Stimulated activated CD8-positive, alpha-beta memory T cell treated with anti-CD3 and anti-CD28 coated beads, Interleukin-4, amount 100 ng/mL, for 24 hours (primary cell): ENCODE measurements around the gene LIN52.

Experiments
- DNase-seq: peaks from one replicate; pipeline ENCODE4 v3.0.0-alpha.2; 2020; ENCODE audit warnings: low read depth

LIN52 gene

GRCh38 chr14:74194506-74195274, 109.9 kb downstream of the LIN52 start:
- DNase-seq = no peak

DNA sequence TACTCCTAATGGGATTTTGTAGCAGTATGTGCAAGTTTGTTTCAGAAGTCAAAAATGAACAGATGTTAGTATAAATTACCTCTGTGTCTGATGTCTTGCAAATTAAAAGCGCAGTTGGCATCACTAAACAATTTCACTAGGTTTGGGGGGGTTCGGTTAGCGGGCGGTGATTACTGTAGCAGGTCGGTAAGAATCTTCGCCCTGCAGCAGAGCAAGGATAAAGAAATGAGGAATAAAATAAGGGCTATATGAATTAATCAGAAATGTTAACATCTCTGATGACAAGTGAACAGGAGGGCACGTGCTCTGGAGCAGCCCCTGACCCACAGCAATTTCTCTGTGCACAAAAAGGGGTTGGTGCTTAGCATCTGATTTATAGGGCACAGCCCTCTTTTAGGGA, 110.9 kb downstream of the LIN52 start:
- DNase-seq = no peak

DNA sequence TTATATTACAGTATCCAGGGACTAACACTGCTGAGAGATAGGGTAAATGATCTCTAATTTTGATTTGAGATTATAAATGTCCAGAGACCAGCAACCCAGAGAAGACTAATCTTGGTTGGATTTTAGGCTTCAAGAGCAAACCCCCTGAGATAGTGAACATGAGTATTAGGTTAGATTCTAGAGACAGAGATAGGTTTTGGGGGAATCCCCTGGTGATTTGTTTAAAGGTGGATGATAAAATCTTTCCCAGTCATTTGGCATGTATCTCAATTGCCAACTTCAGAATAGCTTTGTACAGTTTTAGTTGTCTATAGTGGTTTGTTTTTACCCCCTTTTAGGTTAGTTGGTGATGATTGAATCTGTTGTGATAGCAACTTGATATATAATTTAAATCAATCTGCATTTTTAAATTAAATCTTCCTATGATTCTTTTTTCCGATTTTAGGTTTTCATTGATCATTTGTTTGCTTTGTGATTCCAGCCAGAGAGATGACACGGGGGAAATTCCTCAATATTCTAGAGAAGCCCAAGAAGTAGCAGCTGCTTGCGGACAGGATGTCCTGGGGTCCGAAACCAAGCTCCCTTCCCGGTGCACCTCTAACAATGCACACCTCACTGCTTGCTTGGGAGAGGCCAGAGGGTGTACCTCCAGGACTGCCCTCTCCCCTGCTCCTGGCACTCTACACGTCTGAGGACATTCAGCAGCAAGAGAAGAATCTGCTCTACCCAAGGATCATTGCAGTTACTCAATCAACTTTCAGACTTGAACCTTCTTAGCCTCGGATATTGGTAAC, 113.9 kb downstream of the LIN52 start:
- no peak for DNase-seq

GRCh38 chr14:74202113-74202512, 117.4 kb downstream of the LIN52 start:
- DNase-seq = no peak

DNA sequence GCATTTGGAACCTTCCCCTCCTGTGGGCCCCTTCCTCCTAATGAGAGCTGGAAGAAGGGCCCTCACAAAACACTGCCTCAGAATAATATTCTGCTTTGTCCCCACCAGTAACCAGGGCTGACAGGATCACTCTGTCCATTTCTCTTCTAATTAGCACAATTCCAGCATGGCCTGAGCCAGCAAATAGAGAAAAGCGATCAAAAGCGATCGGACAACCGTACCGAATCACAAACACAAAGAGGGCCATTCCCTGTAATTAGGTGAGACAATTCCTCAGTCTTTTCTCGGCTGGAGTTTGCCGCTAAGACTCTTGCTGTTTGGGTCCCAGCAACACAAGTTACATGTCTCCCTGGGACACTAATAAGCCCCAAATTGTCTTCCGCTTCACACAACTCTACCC, 118.9 kb downstream of the LIN52 start:
- DNase-seq = no peak

DNA sequence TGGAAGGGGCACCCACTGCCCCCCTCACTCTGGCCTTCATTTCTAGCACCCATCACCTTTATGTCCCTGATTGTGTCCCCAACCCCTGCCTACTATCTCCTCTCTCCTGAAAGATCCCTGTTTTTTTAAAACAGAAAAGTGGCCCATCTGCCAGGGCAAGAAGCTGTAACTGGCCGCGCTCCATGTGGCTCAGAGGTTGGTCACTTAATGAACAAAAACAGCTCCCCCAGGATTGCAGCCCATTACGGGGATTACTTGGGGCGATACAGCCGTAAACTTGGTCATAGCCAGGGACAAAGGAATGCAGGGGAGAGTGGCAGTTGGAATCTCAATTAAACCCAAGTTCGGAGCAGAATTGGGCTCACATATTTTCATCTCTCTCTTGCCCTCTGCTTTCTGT, 119.7 kb downstream of the LIN52 start:
- no peak for DNase-seq

DNA sequence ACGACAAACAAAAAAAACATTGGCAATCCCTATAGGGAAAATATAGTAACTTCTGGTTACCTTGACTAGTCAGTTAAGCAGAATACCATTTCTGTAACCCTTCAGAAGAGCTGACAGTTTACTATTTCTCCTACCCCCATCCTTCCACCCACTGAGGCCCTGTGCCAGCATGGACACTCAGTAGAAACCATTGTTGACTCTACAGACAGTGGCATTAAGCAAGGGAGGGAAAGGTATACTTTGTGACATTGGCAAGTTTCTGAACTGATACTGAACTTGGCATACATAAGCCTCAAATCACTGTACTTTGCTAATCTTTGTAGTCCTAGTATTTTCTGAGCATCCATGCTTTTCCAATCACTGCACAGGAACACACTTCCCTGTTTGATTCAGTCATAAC, 121.1 kb downstream of the LIN52 start:
- DNase-seq = no peak

DNA sequence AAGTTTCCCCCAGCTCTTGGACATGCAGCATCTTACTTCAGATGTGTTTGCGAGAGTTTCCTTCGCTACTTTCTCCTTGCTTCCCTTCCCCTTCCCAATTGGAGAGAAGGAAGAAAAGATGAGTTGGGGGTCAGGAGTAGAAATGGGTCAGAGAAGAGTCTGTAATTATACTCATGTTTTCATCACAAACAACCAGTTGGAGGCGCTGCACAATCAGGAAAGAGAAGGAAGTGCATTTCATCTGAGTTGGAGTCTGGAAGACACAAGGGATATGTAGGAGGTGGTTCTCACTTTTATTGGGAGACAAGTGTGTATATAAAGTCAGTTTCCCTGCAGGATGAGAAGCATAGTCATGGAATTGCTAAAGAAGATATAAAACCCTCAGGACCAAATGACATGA, 123.2 kb downstream of the LIN52 start:
- DNase-seq = no peak

DNA sequence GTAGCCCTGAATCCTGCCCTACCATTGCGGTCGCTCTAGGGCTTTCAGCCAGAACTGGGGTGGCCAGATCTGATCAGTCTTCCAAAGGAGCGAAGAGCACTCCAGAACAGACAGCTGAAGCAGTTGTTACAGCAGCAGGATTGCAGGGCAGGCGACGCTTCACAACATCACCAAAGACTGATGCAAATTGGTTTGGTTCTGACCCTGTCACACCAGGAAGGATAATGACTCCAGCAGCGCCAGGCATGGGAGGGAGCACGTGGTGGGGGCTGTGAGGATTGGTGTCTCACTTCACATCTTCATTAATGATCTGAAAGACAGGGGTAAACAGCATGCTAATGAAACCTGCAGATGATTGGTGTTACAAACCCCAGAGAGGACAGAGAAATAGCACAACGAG, 123.9 kb downstream of the LIN52 start:
- no peak for DNase-seq

DNA sequence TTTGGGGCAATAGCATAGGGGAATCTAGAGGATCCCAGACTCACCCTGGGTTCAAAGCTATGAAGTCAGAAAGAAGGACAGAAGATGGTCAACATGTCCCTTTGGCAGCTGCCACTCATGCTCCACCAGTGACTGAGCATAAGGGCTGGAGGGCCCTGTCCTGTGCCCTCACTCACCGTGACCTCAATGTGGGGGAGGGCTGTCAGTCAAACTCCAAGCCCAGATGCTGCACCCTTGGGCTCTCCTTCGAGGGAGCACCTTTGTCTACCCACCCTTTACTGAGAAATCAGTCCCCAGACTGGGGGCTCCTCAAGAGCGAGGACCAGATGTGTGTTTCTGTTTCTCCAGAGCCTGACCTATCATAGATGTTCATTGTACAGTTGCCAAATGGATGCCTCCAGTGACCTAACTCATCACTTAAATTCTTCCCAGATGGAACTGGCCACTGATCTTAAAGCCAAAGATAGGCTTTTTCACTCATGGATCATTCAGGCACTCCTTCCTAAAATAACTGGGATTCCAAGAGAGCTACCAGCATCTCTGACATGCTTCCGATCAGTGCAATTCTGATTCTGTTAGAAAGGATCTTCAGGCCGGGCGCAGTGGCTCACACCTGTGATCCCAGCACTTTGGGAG, 127.3 kb downstream of the LIN52 start:
- no peak for DNase-seq

DNA sequence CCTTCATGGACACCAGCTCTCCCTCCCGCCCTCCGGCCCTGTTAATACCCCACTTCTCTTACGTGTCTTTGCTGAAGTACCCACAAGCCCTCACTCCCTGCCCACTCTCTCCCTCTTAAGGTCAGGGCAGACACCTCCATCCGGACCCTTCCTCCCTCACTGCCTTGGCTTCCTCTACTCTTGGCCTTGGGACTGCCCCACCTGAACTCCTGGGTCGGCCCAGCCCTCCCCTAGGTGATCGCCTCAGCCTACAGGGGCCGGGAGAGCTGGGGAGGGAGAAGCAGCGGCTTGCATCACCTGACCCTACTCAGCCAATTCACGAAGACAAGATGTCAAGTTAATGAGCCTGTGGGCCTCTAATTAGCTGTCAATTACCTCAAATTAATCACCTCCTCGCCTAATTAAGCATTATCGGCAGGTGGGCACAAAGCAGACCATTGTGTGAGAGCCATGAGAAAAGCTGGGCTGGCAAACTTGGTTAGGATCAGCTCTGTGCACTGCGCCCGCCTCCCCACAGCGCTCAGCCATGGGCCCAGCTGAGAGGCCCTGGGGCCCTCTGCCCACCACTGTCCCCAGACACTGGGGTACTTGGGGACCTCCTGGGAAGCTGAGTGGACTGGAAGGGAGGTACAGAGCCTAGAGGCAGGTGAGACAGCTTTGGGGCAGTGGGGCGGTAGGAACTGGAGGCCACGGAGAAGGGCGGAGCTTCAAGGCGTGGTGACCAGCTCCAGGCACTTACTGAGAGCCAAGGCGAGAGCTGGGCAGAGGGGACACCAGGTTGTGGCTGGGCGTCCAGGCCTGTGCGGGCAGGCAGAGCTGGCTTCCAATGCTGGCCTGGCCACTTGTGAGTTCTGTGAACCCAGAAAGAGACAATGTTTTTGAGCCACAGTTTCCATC, 129.4 kb downstream of the LIN52 start:
- no peak for DNase-seq

DNA sequence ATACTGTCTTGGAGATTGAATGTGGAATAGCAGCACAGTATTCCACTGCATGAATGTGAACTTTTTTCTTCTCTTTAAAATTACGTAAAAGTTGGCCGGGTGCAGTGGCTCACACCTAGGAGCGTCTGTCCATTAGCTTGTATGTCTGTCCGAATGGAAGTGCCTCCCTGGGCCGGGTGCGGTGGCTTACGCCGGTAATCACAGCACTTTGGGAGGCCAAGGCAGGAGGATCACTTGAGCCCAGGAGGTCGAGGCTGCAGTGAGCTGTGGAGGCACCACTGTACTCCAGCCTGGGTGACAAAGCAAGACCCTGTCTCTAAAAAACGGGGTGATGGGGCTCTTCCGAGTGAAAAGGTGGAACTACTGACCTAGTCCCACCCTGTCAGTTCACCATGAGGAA, 131.9 kb downstream of the LIN52 start:
- DNase-seq = no peak

- DNase-seq = peak; percentile 73
Observed at GRCh38 chr14:74217672-74218448, 133.1 kb downstream of the LIN52 start.

- no peak for DNase-seq
Observed at GRCh38 chr14:74218462-74218861, 133.7 kb downstream of the LIN52 start.

GRCh38 chr14:74219277-74220205, 134.8 kb downstream of the LIN52 start:
- no peak for DNase-seq

GRCh38 chr14:74220991-74221390, 136.2 kb downstream of the LIN52 start:
- no peak for DNase-seq

GRCh38 chr14:74221741-74222140, 137.0 kb downstream of the LIN52 start:
- DNase-seq = no peak

- DNase-seq = no peak
Observed at GRCh38 chr14:74223016-74223415, 138.3 kb downstream of the LIN52 start.

- DNase-seq = no peak
Observed at GRCh38 chr14:74231784-74232183, 147.0 kb downstream of the LIN52 start.

DNA sequence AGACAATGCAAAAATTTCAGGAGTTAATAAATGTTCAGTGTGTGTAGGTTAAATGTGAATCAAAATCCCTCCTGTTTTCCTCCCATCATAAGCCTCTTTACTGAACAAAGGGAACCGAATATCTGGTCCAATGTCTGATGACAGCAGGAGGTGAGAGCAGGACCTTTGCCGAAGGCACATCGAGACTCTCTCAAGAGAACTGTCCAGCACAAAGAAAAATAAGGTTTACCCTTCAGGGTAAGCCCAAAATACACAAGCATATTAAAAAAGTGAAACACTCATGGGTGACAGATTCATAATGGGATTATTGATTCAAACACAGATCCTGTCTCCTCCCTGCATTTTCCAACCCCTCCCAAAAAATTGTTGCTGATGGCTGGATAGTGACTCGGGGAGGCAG, 150.3 kb downstream of the LIN52 start:
- DNase-seq = no peak
